Karpas-422 (cell line): ENCODE measurements around the gene VSTM5. TPM values are rescaled to one million over a fixed set of nuclear protein-coding genes. Genes with fewer than 3 reads are reported as not detected.

Source experiments
- DNase-seq: peaks from one replicate; pipeline ENCODE4 v3.0.0-alpha.2; 2015
- H2AFZ ChIP-seq: fragments of 200-600 bp; sonication (generic); 2 replicates; pipeline ENCODE4 v1.6.1; 2014; ENCODE audit warnings: antibody characterized with exemption, low read length, mixed read lengths
- H3K27ac ChIP-seq: fragments of 200-600 bp; sonication (generic); 2 replicates; pipeline ENCODE4 v1.5.1; 2014; ENCODE audit warnings: mild to moderate bottlenecking, low read length, moderate library complexity
- H3K27me3 ChIP-seq: fragments of 200-600 bp; sonication (generic); 2 replicates; pipeline ENCODE4 v1.6.1; 2014; ENCODE audit warnings: low read length, mixed read lengths
- H3K36me3 ChIP-seq: fragments of 200-600 bp; sonication (generic); 2 replicates; pipeline ENCODE4 v1.6.1; 2014; ENCODE audit warnings: low read length, mixed read lengths; ENCODE audit not compliant: insufficient read depth
- H3K4me1 ChIP-seq: fragments of 200-600 bp; sonication (generic); 2 replicates; pipeline ENCODE4 v1.6.1; 2014; ENCODE audit warnings: mild to moderate bottlenecking, low read length, mixed read lengths
- H3K4me2 ChIP-seq: fragments of 200-600 bp; sonication (generic); 2 replicates; pipeline ENCODE4 v1.6.1; 2014; ENCODE audit warnings: low read length, low read depth, mild to moderate bottlenecking; ENCODE audit not compliant: poor library complexity, severe bottlenecking
- H3K4me3 ChIP-seq: fragments of 200-600 bp; sonication (generic); 2 replicates; pipeline ENCODE4 v1.5.1; 2014; ENCODE audit warnings: mild to moderate bottlenecking, antibody characterized with exemption, low read length, mixed read lengths
- H3K79me2 ChIP-seq: fragments of 200-600 bp; sonication (generic); 2 replicates; pipeline ENCODE4 v1.6.1; 2014; ENCODE audit warnings: mild to moderate bottlenecking, low read length, mixed read lengths
- H3K9ac ChIP-seq: fragments of 200-600 bp; sonication (generic); 2 replicates; pipeline ENCODE4 v1.6.0; 2014; ENCODE audit warnings: low read length
- H3K9me2 ChIP-seq: fragments of 200-600 bp; sonication (generic), shearing (Covaris generic); replicated peaks from 2 replicates; pipeline ENCODE4 v1.6.0; 2014; ENCODE audit warnings: mild to moderate bottlenecking, low read length, moderate library complexity; ENCODE audit not compliant: insufficient read depth
- H3K9me3 ChIP-seq: fragments of 300-700, 200-600 bp; sonication (generic); 2 replicates; pipeline ENCODE4 v1.6.1; 2014; ENCODE audit warnings: low read length, mixed read lengths
- H4K20me1 ChIP-seq: fragments of 200-600 bp; sonication (generic); 2 replicates; pipeline ENCODE4 v1.6.1; 2014; ENCODE audit warnings: mild to moderate bottlenecking, antibody characterized with exemption, low read length, low read depth; ENCODE audit not compliant: insufficient read depth
- total RNA-seq: library from RNA; depleted of rRNA; stranded (reverse); fragments of >200 nt; shearing (Covaris generic); gene quantifications from 2 replicates; pipeline ENCODE4 v1.2.3, GENCODE V29; 2014; ENCODE audit warnings: low replicate concordance

VSTM5 gene
- total RNA-seq, 1 experiment from 2014 or later: not detected

GRCh38 chr11:93821617-93822016 is 28.8 kb downstream of the VSTM5 start:
- Histone ChIP-seq H2AFZ (no peak overlapping the region), H3K9me3 (no peaks in the 10 kb centered on the region), H3K4me3 (no peak overlapping the region), H3K4me2 (no peak overlapping the region), H3K9me2 (no peaks in the 10 kb centered on the region), H4K20me1 (no peaks in the 10 kb centered on the region), H3K27me3 (no peaks in the 10 kb centered on the region), H3K9ac (no peak overlapping the region), H3K4me1 (no peaks in the 10 kb centered on the region), H3K36me3 (no peaks in the 10 kb centered on the region), H3K79me2 (no peaks in the 10 kb centered on the region), H3K27ac (no peak overlapping the region)
- no peak for DNase-seq

GRCh38 chr11:93820847-93821246 is 29.6 kb downstream of the VSTM5 start:
- H2AFZ ChIP-seq: no peak overlapping the region
- no peaks in the 10 kb centered on the region for H3K4me1 ChIP-seq
- no peak overlapping the region for H3K9ac ChIP-seq
- H3K4me3 ChIP-seq: no peak overlapping the region
- H3K27me3 ChIP-seq: no peaks in the 10 kb centered on the region
- DNase-seq: no peak
- no peak overlapping the region for H3K27ac ChIP-seq
- H3K4me2 ChIP-seq: no peak overlapping the region
- H3K9me2 ChIP-seq: no peaks in the 10 kb centered on the region
- H4K20me1 ChIP-seq: no peaks in the 10 kb centered on the region
- H3K79me2 ChIP-seq: no peaks in the 10 kb centered on the region
- H3K36me3 ChIP-seq: no peaks in the 10 kb centered on the region
- H3K9me3 ChIP-seq: no peaks in the 10 kb centered on the region

- Histone ChIP-seq H3K9me2 (no peaks in the 10 kb centered on the region), H3K27me3 (no peaks in the 10 kb centered on the region), H3K36me3 (0 out of 2 replicates have a peak, but pooled peaks cover 5% of the 10 kb centered on the region), H3K4me1 (no peaks in the 10 kb centered on the region), H3K79me2 (no peaks in the 10 kb centered on the region), H3K9ac (no peak overlapping the region), H4K20me1 (peaks cover 4% of the 10 kb centered on the region; the same call in 1 of the 2 replicates), H3K27ac (no peak overlapping the region), H3K9me3 (no peaks in the 10 kb centered on the region), H3K4me2 (no peak overlapping the region), H3K4me3 (no peak overlapping the region), H2AFZ (no peak overlapping the region)
- DNase-seq: no peak
Observed at GRCh38 chr11:93819966-93820695, 30.3 kb downstream of the VSTM5 start.

- Histone ChIP-seq H3K4me3 (no peak overlapping the region), H3K27me3 (no peaks in the 10 kb centered on the region), H3K27ac (no peak overlapping the region), H3K4me1 (no peaks in the 10 kb centered on the region), H3K4me2 (no peak overlapping the region), H3K9me3 (no peaks in the 10 kb centered on the region), H3K79me2 (no peaks in the 10 kb centered on the region), H2AFZ (no peak overlapping the region), H3K36me3 (peaks cover 29% of the 10 kb centered on the region), H4K20me1 (peaks cover 4% of the 10 kb centered on the region; the same call in 1 of the 2 replicates), H3K9ac (no peak overlapping the region), H3K9me2 (no peaks in the 10 kb centered on the region)
- DNase-seq: no peak
Observed at GRCh38 chr11:93817426-93818348, 32.7 kb downstream of the VSTM5 start.

- Histone ChIP-seq H3K9ac (no peak overlapping the region), H3K27me3 (no peaks in the 10 kb centered on the region), H4K20me1 (peaks cover 4% of the 10 kb centered on the region; the same call in 1 of the 2 replicates), H3K36me3 (peaks cover 52% of the 10 kb centered on the region), H3K4me2 (no peak overlapping the region), H3K9me3 (no peaks in the 10 kb centered on the region), H3K27ac (no peak overlapping the region), H3K79me2 (0 out of 2 replicates have a peak, but pooled peaks cover 3% of the 10 kb centered on the region), H3K4me3 (no peak overlapping the region), H3K9me2 (no peaks in the 10 kb centered on the region), H2AFZ (no peak overlapping the region), H3K4me1 (no peaks in the 10 kb centered on the region)
- no peak for DNase-seq
Observed at GRCh38 chr11:93814966-93815633, 35.3 kb downstream of the VSTM5 start.

- no peak overlapping the region for H3K4me3 ChIP-seq
- no peaks in the 10 kb centered on the region for H3K4me1 ChIP-seq
- 0 out of 2 replicates have a peak, but pooled peaks cover 3% of the 10 kb centered on the region for H3K79me2 ChIP-seq
- DNase-seq: no peak
- no peak overlapping the region for H2AFZ ChIP-seq
- no peaks in the 10 kb centered on the region for H3K9me2 ChIP-seq
- no peak overlapping the region for H3K27ac ChIP-seq
- no peaks in the 10 kb centered on the region for H3K27me3 ChIP-seq
- no peak overlapping the region for H3K4me2 ChIP-seq
- peaks cover 61% of the 10 kb centered on the region for H3K36me3 ChIP-seq
- no peaks in the 10 kb centered on the region for H3K9me3 ChIP-seq
- H3K9ac ChIP-seq: no peak overlapping the region
- H4K20me1 ChIP-seq: peaks cover 11% of the 10 kb centered on the region
Observed at GRCh38 chr11:93813974-93814373, 36.4 kb downstream of the VSTM5 start.

GRCh38 chr11:93807980-93808379 is 42.4 kb downstream of the VSTM5 start:
- Histone ChIP-seq H3K4me3 (no peak overlapping the region), H3K27me3 (no peaks in the 10 kb centered on the region)

GRCh38 chr11:93804879-93805278 is 45.5 kb downstream of the VSTM5 start:
- no peak overlapping the region for H3K4me3 ChIP-seq
- H3K79me2 ChIP-seq: peaks cover 60% of the 10 kb centered on the region
- H4K20me1 ChIP-seq: peaks cover 39% of the 10 kb centered on the region
- H3K36me3 ChIP-seq: peaks cover 80% of the 10 kb centered on the region
- no peak for DNase-seq
- H3K9me3 ChIP-seq: no peaks in the 10 kb centered on the region
- H3K9ac ChIP-seq: no peak overlapping the region
- H2AFZ ChIP-seq: no peak overlapping the region
- H3K9me2 ChIP-seq: no peaks in the 10 kb centered on the region
- H3K4me1 ChIP-seq: no peaks in the 10 kb centered on the region
- no peaks in the 10 kb centered on the region for H3K27me3 ChIP-seq
- no peak overlapping the region for H3K4me2 ChIP-seq
- H3K27ac ChIP-seq: no peak overlapping the region

More at GRCh38 chr11:93807980-93808379, 42.4 kb downstream of the VSTM5 start:
- H2AFZ ChIP-seq: no peak overlapping the region
- no peaks in the 10 kb centered on the region for H3K9me2 ChIP-seq
- no peaks in the 10 kb centered on the region for H3K4me1 ChIP-seq
- H4K20me1 ChIP-seq: peaks cover 31% of the 10 kb centered on the region
- no peak overlapping the region for H3K4me2 ChIP-seq
- H3K9me3 ChIP-seq: no peaks in the 10 kb centered on the region
- no peak for DNase-seq
- H3K36me3 ChIP-seq: peaks cover 80% of the 10 kb centered on the region
- H3K79me2 ChIP-seq: peaks cover 36% of the 10 kb centered on the region
- H3K9ac ChIP-seq: no peak overlapping the region
- no peak overlapping the region for H3K27ac ChIP-seq
